22Rv1 (cell line): ENCODE measurements around the gene TBX15.

Experiments
- H3K27ac ChIP-seq: fragments of 450-650 bp; 2 replicates; pipeline ENCODE4 v1.5.1; 2017
- CTCF ChIP-seq: fragments of 450-650 bp; IDR thresholded peaks from 2 replicates; pipeline ENCODE4 v1.5.1; 2017; ENCODE audit warnings: mild to moderate bottlenecking
- ZFX ChIP-seq: fragments of 450-650 bp; IDR thresholded peaks from 2 replicates; pipeline ENCODE4 v1.6.1; 2017; ENCODE audit warnings: antibody characterized with exemption, borderline replicate concordance

Gene TBX15

GRCh38 chr1:118902299-118902698 lies 85.8 kb downstream of the TBX15 start:
- H3K27ac ChIP-seq: no peak overlapping the region
- TF ChIP-seq CTCF (no peak), ZFX (no peak)

GRCh38 chr1:118900643-118901440 lies 87.3 kb downstream of the TBX15 start:
- TF ChIP-seq CTCF (no peak), ZFX (no peak)
- H3K27ac ChIP-seq: no peak overlapping the region

- no peak for TF ChIP-seq ZFX
- no peak for TF ChIP-seq CTCF
- no peak overlapping the region for H3K27ac ChIP-seq
Observed at GRCh38 chr1:118899340-118899739, 88.8 kb downstream of the TBX15 start.

- no peak for TF ChIP-seq CTCF
- TF ChIP-seq ZFX: no peak
- H3K27ac ChIP-seq: no peak overlapping the region
Observed at GRCh38 chr1:118898712-118899111, 89.4 kb downstream of the TBX15 start.

- no peak overlapping the region for H3K27ac ChIP-seq
- TF ChIP-seq CTCF (no peak), ZFX (no peak)
Observed at GRCh38 chr1:118896416-118896815, 91.7 kb downstream of the TBX15 start.

GRCh38 chr1:118894836-118895235 lies 93.3 kb downstream of the TBX15 start:
- no peak overlapping the region for H3K27ac ChIP-seq
- no peak for TF ChIP-seq ZFX
- no peak for TF ChIP-seq CTCF

GRCh38 chr1:118890851-118891384 lies 97.2 kb downstream of the TBX15 start:
- no peak overlapping the region for H3K27ac ChIP-seq
- TF ChIP-seq ZFX (no peak), CTCF (no peak)
